Stimulated activated CD4-positive, alpha-beta T cell treated with anti-CD3 and anti-CD28 coated beads, TNF-alpha, amount 100 ng/mL, for 1 hour (primary cell): ENCODE measurements around the gene ANO1.
"Not testable (repeated sequence)": the region's sequence is repeated elsewhere in the genome, so short reads cannot be mapped to it uniquely, and the experiment has no call there.

Experiments used
- DNase-seq, 3 donors: peaks; one replicate each; pipeline ENCODE4 v3.0.0-alpha.2; 2020; ENCODE audit warnings: low read depth in 3 of 3, low spot score in 1 of 3

The ANO1 gene

DNA sequence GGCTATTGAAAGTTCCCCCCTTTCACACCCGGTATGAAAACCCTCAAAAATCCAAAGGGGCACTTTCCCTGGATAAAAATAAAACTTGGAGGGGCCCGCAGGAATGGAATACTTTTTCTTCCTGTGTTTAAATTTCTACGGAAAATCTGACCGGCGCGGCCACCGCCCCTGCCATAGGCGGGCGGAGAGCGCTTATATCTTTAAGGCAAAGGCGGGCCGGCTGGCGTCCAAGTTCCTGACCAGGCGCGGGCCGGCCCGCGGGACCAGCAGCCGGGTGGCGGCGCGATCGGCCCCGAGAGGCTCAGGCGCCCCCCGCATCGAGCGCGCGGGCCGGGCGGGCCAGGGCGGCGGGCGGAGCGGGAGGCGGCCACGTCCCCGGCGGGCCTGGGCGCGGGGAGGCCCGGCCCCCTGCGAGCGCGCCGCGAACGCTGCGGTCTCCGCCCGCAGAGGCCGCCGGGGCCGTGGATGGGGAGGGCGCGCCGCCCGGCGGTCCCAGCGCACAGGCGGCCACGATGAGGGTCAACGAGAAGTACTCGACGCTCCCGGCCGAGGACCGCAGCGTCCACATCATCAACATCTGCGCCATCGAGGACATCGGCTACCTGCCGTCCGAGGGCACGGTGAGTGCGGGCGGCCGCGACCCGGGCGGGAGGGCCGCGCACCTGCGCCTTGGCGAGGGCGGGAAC lies at the start of gene ANO1:
ANO1 (plus strand) TSS at position 223 of the 686 bp plus-strand sequence; CDS start at position 513, 290 bp downstream.
- no peak for DNase-seq

DNA sequence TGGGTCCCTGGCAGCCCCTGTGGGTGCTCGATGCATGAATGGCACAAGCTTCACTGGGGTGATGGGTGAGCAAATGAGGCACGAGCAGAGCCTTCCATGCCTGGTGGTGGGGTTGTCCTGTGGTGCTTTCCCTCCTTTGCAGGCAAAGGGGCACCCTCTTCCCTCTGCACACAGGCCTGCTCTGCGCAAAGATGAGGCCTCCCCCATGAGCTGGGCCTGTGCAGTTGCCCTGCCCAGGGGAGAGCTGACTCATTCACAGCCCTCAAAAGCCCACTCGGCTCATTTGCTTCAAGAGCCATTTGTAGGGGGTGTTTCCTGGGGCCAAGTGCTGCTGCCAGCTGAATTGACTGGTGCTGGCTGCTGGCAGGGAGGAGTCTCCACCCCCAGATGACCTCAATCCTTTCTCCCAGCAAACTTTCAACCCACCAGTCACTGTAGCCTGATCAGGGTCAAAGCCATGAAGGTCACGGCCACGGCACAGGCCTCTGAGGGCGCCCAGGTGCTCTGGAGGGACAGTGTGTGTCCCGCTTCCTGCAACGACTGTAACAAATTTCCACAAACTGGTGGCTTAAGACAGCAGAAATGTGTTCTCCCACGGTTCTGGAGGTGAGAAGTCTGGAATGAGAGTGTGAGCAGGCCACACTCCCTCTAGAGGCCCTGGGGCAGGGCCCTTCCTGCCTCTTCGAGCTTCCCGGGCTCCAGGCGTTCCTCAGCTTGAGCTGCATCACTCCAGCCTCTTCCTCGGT lies 48.8 kb upstream of the ANO1 start:
- no peak for DNase-seq

DNA sequence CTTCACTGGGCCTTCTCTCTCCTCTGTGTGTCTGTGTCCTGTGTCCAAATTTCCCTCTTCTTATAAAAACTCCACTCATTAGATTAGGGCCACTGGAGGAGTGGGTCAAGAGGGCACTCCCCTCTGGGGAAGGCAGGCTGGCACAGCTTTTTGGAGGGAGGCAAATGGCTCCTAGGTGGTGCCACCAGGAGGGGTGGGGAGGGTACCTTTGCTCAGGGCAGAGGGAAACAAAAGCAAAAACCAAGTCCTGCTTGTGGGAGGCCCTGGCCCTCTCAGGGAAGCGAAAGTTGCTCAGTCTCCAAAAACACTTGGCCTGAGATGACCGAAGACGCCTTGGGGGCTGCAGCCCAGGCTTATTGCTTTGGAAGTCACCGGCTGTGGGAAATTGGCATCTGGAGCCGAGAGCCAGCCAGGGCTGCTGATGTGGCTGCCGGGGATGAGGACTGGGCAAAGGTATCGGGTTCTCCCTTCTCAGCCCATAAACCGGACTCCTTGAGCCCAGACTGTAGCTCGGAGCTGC lies 48.2 kb upstream of the ANO1 start:
- DNase-seq: no peak

DNA sequence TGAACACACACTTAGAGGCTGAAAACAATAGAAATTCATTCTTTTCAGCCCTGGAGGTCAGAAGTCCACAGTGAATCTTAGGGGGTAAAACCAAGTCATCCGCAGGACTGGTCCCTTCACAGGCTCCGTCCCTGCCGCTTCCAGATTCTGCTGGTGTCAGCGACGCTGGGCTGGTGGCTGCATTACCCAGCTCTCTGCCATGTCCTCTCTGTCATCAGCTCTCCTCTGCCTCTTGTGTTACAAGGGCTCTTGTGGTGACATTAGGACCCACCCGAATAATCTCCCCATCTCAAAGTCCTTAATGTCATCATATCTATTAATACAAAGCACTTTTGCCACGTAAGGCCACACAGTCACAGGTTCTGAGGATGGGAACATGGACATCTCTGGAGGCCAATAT lies 47.7 kb upstream of the ANO1 start:
- DNase-seq: no peak

DNA sequence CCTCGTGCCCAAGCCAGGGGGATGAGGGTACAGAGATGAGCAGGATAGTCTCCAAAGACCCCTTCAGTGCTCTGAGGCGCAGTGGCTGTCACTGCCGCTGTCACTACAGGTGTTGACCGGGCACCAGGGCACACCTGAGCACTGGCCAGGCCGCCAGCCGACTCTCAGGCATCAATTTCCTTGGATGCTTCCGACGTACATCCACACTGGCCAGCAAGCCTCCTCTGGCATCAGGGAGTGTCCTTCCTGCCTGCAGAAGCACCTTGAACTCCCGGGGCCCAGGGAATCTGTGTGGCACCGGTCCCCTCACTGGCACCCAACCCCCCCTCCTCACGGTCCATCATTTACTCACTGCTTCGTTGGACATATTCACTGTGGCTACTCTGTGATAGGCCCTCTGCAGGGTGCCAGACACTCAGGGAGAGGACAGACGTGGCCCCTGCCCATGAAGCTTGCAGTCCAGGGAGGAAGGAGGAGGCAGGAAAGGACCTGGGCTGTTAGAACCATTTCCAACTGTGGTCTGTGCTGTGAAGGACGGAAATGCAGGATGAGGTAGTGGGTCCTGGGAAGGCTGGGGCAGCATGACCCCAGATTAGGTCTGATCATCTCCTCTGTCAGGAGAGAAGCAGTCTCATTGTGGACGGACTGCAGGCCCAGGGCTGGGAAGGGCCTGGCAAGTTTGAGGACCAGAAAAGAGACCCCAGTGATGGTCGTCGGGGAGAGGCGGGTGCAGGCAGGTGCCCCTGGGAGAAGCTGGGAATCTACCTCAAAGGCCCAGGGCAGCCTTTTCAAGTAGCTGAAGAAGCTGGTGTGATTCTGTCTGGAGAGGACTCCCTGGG lies 46.3 kb upstream of the ANO1 start:
- DNase-seq: no peak

DNA sequence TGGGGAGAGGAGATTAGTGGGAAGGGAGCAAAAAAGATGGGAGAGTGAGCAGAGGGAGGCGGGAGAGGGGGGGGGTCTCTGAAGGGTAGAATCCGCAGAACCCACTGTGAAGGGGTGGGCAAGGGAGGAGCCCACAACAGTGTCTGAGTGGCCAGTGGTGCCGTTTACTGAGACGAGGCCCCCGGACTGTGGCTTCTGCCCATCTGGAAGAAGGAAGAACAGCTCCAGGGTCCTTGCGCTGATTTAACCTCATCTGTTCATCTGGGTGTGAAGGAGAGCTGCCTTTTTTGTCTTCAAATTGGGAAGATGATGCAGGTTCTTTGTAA lies 45.7 kb upstream of the ANO1 start:
- DNase-seq: no peak

DNA sequence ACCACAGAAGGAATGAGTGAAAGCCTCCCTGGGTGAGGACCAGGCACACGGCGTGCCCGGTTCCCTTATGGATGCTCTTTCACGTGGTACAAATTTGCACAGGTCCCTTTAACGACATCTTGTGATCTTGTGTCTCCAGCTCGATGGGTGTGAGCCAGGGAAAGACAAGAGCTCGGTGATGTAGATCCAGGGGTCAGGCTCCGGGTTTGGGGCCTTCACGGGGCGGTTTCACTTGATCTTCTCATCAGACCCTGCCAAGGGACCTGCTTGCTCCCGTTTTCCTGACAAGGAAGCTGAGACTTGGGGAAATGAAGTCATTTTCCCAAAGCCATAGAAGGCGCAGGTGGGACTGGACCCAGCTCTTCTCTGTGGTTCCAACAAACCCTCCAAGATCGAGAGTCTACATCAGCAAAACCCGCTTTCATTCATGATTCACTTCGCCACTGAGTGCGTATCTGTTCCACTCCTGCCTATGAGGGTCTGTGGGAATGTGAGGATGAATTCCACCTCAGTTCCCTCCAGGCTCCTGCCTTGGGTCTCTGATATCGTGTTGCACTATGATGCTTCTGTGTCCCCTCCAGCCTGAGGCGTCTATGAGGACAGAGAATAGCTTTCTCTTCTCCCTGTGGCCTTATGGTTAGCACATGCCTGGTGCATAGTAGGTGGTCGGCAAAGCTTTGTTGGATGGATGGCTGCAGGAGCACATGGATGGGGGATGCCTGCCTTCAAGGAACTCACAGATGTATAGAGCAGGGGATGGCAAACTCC lies 45.0 kb upstream of the ANO1 start:
- no peak for DNase-seq

DNA sequence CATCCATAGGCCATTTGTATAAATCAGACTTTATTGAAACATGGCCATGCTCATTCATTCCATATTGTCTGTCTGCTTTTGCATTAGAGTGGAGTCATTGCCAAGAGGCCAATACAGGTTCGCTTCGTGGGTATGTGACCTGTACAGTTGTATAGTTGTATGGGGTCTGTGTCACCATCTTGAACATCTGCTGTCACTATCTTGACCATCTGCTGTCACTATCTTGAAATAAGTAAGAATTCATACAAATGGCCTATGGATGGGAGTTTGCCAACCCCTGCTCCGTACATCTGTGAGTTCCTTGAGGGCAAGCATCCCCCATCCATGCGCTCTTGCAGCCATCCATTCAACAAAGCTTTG lies 44.4 kb upstream of the ANO1 start:
- no peak for DNase-seq

DNA sequence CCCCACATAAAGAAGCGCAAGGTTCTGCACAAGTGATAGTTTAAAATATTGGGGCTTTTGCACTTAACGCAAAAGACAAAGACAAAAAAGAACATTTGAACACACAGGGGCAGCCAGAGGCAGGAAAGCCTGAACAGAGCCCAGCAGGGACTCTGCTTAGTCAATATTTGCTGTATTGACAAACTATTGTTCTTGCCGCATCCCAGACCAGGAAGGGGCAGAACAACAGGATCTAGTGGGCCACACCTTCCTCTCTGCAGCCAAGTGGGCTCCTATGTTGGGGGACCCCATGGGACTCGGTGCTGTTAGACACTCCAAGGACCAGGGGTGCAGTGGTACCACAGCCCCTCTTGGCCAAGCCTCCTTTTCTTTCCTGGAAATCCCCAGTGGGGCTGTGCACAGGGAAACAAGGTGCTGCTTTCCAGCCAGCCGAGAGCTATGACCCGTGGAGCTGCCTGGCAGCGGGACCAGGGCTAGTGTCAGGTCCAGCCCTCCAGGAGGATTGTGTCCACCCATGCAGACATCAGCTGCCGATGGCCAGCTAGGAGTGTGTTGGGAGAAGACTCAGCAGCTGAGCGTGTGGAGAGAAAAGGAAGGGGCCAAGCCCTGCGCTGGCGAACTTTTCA lies 43.3 kb upstream of the ANO1 start:
- no peak for DNase-seq

DNA sequence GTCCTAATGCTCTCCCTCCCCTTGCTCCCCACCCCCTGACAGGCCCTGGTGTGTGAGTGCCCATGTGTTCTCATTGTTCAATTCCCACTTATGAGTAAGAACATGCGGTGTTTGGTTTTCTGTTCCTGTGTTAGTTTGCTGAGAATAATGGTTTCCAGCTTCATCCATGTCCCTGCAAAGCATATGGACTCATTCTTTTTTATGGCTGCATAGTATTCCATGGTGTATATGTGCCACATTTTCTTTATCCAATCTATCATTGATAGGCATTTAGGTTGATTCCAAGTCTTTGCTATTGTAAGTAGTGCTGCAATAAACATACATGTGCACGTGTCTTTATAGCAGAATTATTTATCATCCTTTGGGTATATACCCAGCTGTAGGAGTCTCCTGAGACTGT lies 42.5 kb upstream of the ANO1 start:
- not testable (repeated sequence) for DNase-seq

DNA sequence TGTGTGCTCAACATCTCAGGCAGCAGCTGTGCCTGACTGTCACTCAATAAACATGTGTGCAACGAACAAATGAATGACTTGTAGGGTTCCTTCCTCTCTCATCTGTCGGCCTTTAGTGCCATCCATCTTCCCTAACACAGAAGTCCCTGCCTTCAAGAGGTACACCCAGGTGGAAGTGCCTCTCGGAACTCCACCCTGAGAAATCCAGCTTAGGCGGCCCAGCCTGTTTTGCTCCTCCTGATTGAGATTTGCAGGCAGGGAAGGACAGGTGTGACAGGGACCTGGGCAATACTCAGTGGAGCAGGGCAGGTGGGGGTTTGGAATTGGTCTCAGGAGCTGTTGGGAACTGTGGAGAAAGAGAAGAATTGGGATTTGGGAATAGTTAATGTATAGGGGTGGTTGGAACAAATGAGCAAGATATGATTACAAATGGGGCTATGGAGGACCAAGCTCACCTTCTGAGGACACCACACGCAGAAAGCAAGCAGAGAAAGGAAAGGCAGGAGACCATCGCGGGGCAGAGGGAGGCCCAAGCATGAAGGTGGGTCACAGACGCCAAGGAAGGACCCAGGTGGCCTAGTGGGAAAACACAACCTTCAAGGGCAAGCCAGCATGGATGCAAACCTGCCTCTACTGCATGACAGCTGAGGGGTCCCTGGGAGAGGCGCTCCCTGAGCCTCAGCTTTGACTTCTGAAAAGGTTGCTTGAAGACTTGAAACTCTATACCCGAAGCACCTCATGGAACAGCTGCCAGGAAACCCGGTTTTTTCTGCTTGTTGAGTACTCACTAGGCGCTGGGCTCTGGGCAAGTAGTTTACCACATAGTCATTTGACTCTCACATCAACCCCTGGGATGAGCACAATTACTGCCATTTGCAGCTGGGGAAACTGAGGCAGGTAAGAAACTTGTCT lies 40.9 kb upstream of the ANO1 start:
- no peak for DNase-seq

DNA sequence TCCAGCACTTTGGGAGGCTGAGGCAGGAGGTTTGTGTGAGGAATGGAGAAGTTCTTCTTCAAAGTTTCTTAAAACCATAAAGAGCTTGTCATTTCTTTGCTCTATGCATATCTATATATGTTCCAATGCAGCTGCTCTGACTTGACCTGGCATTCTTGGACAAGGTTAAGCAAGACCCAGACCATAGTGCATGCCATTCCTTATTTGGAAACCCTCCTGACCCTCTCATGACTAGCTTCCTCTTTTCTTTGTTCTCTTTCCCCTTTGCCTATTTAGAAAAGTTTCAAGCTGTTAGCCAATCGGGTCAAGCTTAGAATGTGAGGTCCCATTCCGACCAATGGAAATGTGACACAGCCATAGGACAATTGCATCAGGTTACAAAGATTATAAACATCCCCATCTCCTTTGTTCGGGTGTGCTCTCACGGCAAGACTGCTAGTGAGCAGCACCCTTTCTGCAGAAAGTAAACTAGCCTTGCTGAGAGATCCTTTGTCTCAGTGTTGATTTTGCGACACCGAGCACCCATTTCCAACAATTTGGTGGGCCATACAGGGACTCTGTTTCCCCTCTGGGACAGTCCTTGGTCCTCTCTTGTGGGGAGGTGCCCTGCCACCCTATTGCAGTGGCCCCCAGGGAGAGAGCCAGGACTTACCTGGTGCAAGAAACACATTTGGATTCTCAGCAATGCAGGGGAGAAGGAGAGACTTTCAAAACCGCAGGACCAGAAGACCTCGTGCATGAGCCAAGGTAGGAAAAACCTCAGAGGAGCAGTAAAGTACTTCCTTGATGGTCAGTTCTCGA lies 39.9 kb upstream of the ANO1 start:
- DNase-seq: no peak

DNA sequence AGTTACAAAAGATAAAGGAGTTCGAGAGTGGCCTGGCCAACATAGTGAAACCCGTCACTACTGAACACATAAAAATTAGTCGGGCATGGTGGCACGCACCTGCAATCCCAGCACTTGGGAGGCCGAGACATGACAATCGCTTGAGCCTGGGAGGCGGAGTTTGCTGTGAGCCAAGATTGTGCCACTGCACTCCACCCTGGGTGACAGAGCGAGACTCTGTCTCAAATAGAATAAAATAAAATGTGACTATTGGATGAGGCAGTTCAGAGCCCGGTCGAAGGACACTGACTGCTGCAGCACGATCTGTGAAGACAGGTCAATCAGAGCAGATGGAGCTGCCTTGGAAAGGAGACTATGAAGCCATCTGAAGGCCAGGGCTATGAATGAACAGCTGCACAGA lies 37.7 kb upstream of the ANO1 start:
- DNase-seq: no peak

DNA sequence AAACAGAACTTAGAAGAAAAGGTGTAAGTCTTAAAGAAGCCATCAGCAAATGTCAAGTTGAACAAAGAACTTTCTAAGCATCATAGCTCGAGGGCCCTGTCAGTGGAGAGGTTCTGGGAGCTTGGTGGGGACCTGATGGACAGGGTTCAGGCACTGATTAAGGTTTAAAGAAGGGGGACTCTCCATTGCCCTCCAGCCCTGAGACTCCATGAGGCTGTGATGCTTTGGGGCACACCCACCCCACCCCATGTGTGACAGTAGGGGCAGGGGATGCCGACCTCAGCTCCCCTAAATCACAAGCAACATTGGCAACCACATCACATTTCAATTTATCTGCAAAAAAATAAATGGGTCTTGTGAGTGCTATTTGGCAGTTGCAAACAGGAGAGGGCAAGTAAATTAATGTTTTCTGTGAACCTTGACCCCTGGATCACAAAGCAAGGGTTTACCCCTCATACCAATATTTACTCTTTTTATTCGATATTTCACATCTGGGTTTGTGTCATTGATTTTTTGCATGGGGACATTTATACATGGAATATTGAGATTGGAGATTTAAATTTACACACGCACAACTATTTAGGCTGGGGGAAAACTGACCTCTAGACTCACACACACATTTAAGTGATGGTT lies 37.1 kb upstream of the ANO1 start:
- DNase-seq: no peak

DNA sequence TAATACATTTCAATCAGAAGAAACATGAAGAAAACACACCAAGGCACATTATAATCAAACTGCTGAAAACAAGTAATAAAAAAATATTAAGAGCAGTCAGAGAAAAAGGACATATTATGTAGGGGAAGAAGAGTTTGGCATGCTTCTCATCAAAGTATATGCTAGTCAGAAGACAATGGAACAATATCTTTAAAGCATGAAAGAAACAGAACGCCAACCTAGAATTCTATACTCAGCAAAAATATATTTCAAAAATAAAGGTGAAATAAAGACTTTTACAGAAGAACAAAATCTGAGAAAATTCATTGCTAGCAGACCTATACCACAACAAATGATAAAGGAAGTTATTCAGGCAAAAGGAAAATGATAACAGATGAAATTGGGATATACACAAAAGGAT lies 34.6 kb upstream of the ANO1 start:
- no peak for DNase-seq

DNA sequence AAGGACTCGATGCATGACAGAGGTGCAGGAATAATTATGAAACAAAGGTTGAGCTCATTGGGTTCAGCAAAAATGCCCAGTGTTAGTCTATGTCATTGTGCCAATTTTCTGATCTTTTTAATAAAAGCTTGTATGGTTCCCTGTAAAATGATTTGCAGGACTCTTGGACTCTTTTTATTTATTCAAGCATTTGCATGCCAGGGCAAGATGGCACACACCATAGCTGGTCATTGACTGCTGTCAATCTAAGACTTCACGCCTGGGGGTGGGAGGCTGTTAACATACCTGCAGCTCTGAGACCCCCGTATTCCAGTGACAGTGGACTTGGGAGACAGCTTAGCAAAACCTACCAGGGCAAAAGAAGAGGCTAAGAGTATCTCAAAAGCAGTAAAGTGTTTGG lies 32.0 kb upstream of the ANO1 start:
- DNase-seq: no peak

DNA sequence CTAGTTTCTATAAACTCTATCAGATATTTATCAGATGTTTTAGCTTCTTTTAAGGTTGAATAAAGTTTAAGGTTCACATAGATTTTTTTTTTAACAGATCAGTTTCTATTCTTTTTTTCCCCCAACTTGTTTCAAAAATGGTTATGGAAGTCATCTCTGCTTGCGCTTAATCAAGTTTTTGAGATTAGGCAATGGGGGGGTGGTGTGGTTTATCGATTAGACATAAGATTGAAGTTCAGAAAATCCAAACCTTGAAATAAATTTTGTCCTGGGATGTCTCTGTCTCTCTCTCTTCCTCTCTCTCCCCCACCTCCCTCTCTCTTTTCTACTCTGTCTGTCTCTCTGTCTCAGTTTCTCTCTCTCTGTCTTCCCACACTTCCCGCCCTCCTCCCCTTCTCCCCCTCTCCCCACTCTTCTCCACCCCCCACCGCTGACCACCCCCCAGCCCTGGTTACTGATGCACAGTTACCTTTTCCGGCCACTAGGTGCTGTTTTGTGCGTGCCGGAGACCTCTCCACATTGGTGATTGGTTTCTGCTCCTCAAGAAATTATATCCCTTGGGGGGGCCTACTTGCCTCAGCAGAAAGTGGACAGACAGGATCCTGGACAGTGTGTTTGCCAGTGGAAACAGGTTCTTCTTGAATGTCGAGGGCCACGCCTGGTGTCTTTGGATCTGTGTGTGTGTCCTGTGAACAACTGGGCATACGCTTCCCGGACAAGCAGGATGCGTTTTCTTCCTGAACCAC lies 29.7 kb upstream of the ANO1 start:
- DNase-seq: no peak

DNA sequence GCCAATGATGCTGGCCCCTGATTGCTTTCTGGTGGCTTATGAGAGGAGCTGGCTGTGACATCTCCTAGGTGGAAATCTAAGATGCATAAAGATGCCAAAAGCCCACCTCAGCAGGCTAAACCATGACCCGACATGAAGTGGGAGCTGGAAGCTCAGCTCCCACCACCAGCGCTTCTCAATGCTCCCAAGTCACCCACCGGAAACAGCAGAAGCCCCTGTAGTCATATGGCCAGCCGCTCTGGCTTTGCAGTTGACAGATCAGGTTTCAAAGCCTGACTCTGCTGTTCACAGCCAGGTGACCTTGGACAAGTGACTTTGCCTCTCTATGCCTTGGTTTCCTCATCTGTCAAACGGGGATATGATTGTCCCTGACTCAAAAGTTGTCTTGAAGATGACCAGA lies 29.1 kb upstream of the ANO1 start:
- DNase-seq: no peak
